GM19099 (cell line): ENCODE data around the gene SMLR1.

Source experiments
- POLR2A ChIP-seq: IDR thresholded peaks from 3 replicates; pipeline ENCODE4 v1.6.1; 2011; ENCODE audit warnings: low read depth; ENCODE audit not compliant: insufficient read length; ENCODE audit errors: extremely low read depth

Gene SMLR1

DNA sequence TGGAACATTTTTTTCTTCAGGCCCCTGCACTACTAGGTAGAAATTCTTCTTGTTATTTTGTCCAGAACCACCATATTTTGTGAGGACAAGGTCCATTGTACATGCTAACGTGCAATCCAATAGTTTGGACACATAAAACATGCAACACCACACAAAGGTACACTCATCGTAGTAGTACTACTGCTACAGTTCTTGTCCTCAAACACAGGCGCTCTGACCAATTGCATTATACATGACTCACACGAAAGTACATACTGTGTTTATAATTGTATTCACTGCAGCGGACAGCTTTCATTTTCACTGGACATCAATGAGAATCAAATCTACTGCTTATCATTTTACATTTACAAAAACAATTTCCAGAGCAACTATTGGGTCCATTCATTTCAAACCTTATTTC, 15.3 kb upstream of the SMLR1 start:
- no peak for TF ChIP-seq POLR2A

DNA sequence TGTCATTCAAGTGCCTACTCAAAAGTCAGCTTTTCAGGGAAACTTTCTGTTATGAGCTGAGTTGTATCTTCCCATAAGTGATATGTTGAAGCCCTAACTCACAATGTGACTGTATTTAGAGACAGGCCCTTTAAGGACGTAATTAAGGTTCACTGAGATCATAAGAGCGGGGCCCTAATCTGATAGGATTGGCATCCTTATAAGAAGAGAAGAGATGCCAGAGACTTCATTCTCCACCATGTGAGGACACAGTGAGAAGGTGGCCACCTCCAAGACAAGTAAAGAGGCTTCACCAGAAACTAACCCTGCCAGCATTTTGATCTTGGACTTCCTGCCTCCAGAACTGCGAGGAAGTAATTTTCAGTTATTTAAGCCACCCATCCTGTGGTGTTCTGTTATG, 12.7 kb upstream of the SMLR1 start:
- TF ChIP-seq POLR2A = no peak

DNA sequence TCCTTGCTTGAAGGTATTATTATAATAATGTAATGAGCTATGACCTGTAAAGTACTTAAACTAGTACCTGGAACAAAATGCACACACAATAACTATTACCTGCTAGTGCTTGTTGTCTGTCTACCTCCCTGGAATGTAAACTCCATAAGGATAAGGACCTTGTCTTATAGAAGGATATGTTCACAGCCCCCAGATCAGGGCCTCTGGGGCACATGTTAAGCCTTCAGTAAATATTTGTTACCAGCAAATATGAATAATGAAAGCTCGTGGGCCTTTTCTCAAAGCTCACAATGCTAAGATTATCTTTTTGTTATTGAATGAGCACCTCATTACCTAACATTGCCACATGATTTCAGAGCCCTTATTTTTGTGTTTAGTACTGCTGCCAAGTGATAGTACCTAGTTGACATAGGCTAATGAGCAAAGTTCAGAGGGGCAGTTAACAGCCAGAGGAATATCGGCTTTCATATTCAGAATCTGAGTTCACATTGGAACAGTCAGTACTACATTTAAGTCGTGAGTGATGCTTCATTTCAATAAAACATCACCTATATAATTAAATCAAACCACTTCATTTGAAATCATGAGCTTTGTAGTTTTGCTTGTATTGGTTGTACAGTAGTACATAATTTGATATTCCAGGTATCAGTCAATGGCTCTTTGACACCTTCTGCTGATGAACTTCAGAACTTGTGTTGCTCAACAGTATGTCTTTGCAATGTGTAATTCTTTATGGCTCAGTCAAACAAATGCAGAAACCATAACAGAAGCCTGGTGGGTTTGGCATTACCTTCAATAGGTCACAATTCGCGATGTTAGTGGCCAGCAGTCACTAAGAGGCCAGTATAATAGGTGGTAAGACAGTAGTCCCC, 11.8 kb upstream of the SMLR1 start:
- TF ChIP-seq POLR2A = no peak

DNA sequence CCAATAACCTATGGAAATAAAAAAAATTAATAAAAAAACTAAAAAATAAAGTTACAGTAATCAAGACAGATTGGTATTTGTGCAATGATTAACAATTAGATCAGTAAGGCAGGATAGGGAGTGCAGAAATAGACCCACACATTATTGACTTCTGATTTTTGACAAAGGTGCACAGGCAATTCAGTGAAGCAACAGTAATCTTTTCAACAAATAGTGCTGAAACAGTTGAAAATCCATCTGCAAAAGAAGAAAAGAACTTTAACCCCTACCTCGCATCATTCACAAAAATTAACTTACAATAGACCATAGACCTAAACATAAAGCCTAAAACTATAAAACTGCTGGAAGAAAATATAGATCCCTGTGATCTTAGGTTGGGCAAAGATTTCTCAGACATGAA, 4.5 kb upstream of the SMLR1 start:
- TF ChIP-seq POLR2A = no peak

DNA sequence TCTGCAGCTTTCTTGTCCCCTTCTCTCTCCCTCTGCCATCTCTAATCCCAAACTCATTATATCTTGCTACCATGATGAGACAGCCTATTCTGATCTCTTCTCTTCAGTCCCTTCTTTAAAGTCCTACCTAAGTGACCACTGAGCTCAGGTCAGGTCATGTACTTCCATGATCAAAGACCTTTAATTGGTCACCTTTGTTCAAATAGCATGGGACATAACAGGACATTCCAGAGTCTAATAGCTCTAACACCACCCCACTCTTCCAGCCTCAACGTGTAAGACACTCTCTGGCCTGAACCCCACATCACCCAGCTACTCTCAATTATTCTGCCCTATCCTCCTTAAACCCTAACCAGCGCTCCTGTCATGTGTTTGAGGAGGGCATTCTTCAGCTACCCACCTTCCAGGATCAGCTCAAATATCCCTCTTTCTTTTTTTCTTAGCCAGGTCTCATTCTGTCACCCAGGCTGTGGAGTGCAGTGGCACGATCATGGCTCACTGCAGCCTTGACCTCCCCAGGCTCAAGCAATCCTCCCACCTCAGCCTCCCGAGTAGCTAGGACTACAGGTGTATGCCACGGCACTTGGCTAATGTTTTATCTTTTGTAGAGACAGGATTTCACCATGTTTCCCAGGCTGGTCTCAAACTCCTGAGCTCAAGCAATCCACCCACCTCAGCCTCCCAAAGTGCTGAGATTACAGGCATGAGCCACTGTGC, 2.1 kb upstream of the SMLR1 start:
- no peak for TF ChIP-seq POLR2A

DNA sequence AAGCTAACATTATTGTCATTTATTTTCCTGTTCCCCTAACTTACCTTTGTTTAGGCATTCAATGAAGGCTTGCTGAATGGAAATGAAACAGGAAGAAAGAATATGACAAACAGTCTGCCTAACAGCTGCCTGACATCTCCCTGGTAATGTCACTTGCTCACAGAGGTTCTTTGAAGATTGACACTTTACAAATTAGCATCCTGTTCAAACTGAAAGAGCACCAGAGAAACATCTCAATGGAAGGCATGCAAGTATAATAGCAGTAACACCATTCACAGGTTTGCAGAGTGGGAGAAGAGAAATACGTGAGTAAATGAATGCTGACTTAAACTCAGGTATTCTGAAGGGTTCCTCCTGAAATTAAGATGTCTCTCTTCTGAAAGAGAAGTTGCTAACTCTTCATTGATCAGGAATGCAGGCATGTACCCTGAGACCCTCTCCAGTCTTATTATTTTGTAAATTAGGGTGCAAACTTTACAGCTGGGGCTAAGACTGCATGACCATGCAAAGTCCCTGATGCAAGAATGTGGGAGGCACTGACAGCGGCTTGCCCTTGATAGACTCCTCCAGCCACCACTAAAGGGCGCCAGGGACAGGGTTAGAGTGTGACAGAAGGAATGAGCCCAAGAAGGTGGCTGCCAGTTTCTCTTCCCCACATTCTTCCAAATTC, 1.3 kb upstream of the SMLR1 start:
- TF ChIP-seq POLR2A = no peak

DNA sequence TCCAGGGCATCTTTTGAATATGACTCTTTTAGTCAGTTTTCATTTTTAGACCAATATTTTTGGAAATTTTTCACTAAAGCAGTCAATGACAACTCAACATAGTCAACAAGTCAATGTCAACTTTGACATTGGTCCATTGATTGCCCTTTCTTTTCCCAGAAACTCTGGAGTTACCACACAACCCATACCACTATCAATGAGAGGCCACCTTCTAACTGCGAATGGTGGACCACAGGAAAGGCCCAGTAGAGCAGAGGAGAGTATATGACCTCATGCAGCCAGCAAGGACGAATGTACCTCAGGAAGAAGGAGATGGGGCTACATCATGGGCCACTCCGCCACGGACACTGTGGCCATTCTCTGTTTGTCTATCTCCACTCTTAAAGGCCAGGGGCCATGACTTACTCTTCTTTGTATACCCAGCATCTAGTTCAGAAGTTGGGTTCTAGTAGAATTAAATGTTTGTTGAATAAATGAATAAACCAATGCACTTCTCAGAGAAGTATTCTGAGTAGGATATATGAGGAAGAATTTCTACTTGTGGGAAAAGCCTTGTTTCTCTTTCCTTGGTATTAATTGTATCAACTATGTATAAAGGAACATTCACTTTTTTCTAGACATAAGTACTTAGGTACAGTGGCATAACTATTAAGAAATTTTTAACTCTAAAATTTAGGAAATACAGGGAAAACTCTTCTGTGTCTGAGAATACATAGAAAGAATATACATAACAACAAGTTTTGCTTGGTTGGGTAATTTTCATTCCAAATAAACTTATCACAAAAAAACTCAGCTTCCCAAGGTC, 562 bp upstream of the SMLR1 start:
- TF ChIP-seq POLR2A = no peak

DNA sequence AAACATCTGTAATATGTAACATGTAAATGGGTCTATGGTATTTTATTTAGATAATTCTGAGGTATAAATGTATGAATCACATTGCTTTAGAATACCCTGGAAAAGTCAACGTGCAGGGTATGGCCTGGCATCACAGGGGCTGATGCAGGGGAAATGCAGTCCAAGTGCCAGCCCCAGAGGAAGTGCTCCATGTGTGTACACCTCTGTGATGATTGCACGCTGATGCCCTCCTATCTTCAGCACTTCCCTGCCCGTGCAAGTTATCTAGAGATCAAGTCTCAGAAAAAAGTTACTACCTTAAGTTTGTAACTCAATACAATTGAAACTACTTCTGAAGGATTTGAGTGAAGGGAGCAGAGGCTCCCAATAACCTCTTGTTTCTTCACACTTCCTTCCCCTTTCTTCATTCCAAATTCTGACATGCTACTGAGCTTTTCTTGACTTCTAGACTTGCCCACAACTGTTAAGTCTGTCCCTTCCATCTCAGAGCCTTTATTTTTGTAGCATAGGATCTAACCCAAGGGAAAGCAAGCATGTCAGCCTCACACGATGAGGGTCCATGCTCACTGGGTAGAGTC, 2.2 kb downstream of the SMLR1 start:
- no peak for TF ChIP-seq POLR2A

DNA sequence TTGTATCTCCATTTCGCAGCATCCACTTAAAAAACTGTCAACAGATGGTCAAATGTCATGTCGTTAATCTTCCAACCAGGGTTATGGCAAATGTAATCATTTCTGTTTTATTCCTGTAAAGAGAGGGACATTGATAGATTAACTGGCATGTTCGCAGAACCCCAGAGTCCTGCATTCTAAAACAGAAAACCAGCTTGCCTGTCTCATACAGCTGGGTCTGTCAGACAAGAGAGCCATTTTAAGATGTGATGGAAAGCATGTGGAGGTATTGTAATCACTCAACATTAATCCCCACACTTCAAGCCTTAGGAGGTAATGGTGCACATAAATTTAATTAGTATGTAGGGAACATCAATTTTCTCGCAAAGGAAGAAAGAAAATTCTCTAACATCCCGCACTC, 4.4 kb downstream of the SMLR1 start:
- TF ChIP-seq POLR2A = no peak

DNA sequence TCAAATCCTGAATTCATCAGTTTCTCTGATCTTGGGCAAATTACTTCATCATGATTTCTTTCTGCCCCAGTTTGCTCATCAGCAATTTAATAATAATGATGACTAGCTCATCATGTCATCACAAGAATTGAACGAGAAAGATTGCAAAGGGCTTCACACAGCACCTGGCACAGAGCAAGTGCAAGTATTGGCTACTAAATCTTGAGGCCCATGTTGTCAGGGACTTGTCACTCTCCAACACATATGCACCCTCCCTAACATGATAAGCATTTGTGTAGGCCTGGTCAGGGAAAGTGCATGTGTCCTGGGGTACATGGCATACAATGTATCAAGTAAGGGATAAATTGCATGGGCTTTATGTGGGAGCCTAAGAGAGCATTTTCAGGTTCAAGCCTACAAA, 6.4 kb downstream of the SMLR1 start:
- no peak for TF ChIP-seq POLR2A

DNA sequence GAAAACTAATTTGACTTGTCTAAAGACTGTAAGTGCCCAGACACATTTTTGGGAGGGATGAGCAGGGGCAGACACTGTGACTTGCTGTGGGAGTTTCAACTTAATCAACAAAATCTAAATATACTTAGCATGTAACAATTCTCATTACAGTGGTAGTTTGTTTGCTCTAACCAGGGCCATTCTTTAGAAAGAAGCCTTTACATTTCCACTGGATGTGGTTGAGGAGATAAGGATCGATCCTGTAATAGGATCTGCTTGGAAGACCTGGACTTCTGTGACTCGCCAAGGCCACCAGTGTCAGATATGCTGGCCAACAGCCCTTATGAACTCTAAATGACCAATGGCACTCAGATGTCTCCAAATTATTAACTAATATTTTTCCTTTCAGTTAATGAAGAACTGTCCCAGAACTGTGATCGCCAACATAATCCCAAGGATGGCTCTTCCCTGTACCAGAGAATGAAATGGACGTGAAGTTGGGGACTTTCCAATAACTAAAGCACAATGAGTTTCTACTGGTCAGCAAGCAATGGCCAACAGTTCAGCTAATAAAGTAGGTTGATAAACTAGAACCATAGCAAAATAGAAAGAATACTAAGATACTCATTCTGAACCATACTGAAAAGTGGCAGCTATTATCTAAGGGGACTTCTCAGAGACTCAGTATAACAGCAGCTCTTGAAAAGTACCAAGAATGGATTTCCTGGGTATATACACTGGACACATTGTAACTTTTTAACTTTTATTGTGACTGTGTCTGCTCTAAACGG, 7.5 kb downstream of the SMLR1 start:
- no peak for TF ChIP-seq POLR2A

DNA sequence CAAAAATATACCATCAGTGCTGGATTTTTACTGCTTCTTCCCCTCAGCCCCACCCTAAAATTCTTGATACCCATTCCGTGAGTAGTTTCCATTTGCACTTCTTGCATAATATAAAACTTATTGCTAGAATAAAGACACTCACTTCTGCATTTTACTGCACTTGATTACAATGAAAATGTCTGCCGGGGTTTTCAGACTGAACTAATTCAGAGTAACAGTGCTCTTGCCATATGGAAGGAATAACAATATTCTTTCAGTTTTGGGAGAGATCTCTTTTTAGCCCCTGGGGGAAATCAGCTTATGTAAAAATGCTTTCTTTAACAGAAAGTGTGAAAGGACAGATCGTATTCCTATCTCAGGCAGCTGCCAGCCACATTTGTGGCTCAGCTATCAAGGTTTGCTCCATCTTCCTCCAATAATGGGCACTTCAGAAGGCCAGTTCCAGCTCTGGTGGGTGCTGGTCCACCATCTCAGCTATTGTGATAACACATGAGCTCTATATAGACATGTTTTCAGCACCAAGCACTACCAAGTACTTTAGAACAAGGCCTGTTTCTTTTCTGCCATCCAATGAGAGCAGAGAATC, 8.9 kb downstream of the SMLR1 start:
- no peak for TF ChIP-seq POLR2A

DNA sequence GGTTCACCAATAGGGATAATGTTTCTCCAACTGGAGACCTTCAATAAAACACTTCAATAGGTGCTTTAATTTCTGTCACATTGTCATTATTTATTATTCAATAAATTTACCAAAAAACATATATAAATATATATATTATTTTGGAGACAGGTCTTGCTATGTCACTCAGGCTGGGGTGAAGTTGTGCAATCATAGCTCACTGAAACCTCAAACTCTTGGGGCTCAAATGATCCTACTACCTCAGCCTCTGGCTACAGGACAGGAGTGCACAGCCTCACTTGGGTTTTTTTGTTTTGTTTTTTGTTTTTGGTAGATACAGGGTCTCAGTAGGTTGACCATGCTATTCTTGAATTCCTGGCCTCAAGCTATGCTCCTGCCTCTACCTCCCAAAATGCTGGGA, 9.9 kb downstream of the SMLR1 start:
- no peak for TF ChIP-seq POLR2A

DNA sequence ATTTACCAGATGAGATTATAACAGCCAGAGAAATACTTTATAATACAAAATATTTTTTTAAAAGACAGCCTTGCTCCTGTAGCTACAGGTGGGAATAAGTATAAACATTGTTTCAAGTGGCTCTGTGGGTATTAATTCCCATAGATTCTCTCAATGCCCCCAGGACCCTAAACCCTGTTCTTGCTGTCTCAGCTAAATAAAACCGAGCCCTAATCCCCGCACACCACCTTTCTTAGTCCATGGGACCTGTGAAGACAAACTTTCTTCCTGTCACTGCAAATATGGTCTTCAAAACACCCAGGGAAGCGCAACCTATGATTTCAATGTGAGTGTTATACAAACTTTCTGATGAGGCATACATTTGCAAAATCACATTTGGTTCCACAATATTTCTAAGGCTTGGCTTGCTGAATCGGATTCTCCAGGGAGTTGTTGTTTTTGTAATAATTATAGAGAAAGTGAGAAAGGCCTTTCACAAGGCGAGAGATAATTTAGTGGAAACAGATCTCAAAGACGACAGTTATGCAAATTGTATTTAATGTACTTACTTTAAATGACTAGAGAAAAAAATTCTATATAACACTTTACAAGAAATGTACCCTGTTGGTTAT, 11.1 kb downstream of the SMLR1 start:
- no peak for TF ChIP-seq POLR2A

DNA sequence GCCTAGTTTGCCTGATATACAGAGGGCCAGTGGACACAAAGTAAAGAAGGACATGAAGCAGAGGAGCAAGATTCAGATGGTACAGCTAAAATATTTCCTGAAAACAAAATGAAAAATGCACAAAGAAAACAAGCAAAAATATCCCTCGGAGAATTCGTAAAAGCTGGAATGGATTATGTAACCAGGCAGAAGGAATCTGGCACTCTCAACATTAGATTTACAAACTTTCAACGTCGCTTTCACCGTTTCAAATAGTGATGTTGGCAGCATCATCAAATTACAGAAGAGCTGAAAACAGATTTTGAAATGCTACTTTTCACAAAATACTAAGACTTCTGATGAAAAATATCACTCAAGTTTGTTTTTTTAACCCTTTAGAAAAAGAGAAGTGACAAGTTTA, 11.7 kb downstream of the SMLR1 start:
- no peak for TF ChIP-seq POLR2A
